ENCODE results near the gene OPN4.

GRCh38 chr10:86652361-86653202 is 1.8 kb upstream of the OPN4 start:
- no peak for TF ChIP-seq CTCF (conservative IDR thresholded peaks at IDR 0.05; ENCODE audit: low read length)
- no peak for TF ChIP-seq EZH2phosphoT487 (IDR thresholded peaks at IDR 0.05; ENCODE audit: borderline replicate concordance)
